Esophagus squamous epithelium (tissue), 5 donors: ENCODE measurements around the gene THRAP3. TPM values are rescaled to one million over a fixed set of nuclear protein-coding genes. Genes with fewer than 3 reads are reported as not detected.
A peak's percentile ranks its signal among the peaks of the same experiment; 100 is the strongest.

Source experiments
- DNase-seq: peaks from one replicate; lab custom pipeline; 2025; lab: John Stamatoyannopoulos, UW
- H3K27ac ChIP-seq, 4 donors: fragments of 200-600 bp; sonication (generic); one replicate each; pipeline ENCODE4 v1.5.1; 2016 to 2019; ENCODE audit warnings: mild to moderate bottlenecking in 1 of 4
- H3K27me3 ChIP-seq, 4 donors: fragments of 200-600 bp; sonication (generic); 1 replicate in 3 of 4; 2 replicates in 1 of 4; pipeline versions ENCODE4 v1.5.1 to v1.6.0; 2017 to 2021; ENCODE audit warnings: antibody characterized with exemption in 1 of 4
- H3K36me3 ChIP-seq, 3 donors: fragments of 200-600 bp; sonication (generic); one replicate each; pipeline ENCODE4 v1.5.1; 2016 to 2019
- H3K4me1 ChIP-seq, 3 donors: fragments of 200-600 bp; sonication (generic); one replicate each; pipeline ENCODE4 v1.5.1; 2017 to 2019
- H3K4me3 ChIP-seq, 4 donors: fragments of 200-600 bp; sonication (generic); 1 replicate in 3 of 4; 2 replicates in 1 of 4; pipeline ENCODE4 v1.5.1; 2016 to 2019; ENCODE audit warnings: mild to moderate bottlenecking in 2 of 4, moderate library complexity in 1 of 4
- H3K9me3 ChIP-seq, 3 donors: fragments of 200-600 bp; sonication (generic); one replicate each; pipeline ENCODE4 v1.5.1; 2016 to 2019
- CTCF ChIP-seq, 6 experiments: fragments of 450-650 bp in 4 of 6; fragments of 200-600 bp in 2 of 6; sonication (generic) in 2 of 6; IDR thresholded peaks; one replicate each; pipeline ENCODE4 v1.5.1; 2016 to 2019; ENCODE audit warnings: antibody characterized with exemption in 6 of 6, mild to moderate bottlenecking in 4 of 6, moderate library complexity in 4 of 6
- POLR2A ChIP-seq, 4 donors: fragments of 450-650 bp; IDR thresholded peaks; one replicate each; pipeline ENCODE4 v1.6.1; 2017; ENCODE audit warnings: antibody characterized with exemption in 4 of 4, mild to moderate bottlenecking in 4 of 4, moderate library complexity in 3 of 4
- WGBS, 2 donors: methylation state at CpG; one replicate each; pipeline ENCODE4 v1.1.5; 2018; 5-methylcytosine and 5-hydroxymethylcytosine counted together
- intact Hi-C: fragments of 100-400 bp; cut with DNase I; formaldehyde crosslinking; loops from one replicate; pipeline ENCODE4 v1.15.0; 2022
- total RNA-seq, 4 donors: library from RNA; depleted of rRNA; stranded (reverse); fragments of >200 nt; gene quantifications; one replicate each; pipeline ENCODE4 v1.1.0, GENCODE V29; 2016
- donor health status: DM: yes; HTN: yes; CAD: no.

THRAP3 gene
- 10 to 100 TPM; 56.5 to 83.5 (median 73.6) TPM for total RNA-seq

GRCh38 chr1:36223996-36224536, at the start of gene THRAP3:
TSS of gene THRAP3 (plus strand) at chr1:36224443. CDS start at chr1:36282564, 58,121 bp downstream.
- Histone ChIP-seq H3K27ac (peak within 1 kb of the TSS; percentile 96 to 99 (median 98)), H3K9me3 (no peaks in the 10 kb centered on the region), H3K27me3 (no peaks in the 10 kb centered on the region), H3K4me3 (peak within 1 kb of the TSS; percentile 67 to 97 (median 78)), H3K36me3 (peaks cover 0 to 31% (median 4%) of the 10 kb centered on the region in 3 donors), H3K4me1 (peaks cover 6 to 52% (median 25%) of the 10 kb centered on the region in 3 donors)
- intact Hi-C loops: no loop called here
- DNase-seq: peak; percentile 97
- 0% methylated on average over 5 to 12 of the region's 45 CpGs for WGBS, 2 donors
- TF ChIP-seq CTCF (IDR thresholded peaks at IDR 0.05) (no peak), POLR2A (IDR thresholded peaks at IDR 0.05) (peak in 3 of 4 donors; percentile 93 to 99 (median 99))

- intact Hi-C loops: no loop called here
- DNase-seq: no peak
- Histone ChIP-seq H3K27me3 (no peaks in the 10 kb centered on the region), H3K9me3 (no peaks in the 10 kb centered on the region), H3K27ac (peak overlapping the region in 3 of 4 donors; percentile 3 to 69 (median 50)), H3K4me3 (no peak overlapping the region), H3K36me3 (peaks cover 70 to 98% (median 77%) of the 10 kb centered on the region in 3 donors), H3K4me1 (peaks cover 15 to 74% (median 38%) of the 10 kb centered on the region in 3 donors)
- 36 to 47% methylated on average over 5 to 7 of the region's 11 CpGs for WGBS, 2 donors
- TF ChIP-seq CTCF (IDR thresholded peaks at IDR 0.05): no peak
- TF ChIP-seq POLR2A (IDR thresholded peaks at IDR 0.05): no peak
Measured at GRCh38 chr1:36174713-36175112, 49.5 kb upstream of the THRAP3 start.

DNA sequence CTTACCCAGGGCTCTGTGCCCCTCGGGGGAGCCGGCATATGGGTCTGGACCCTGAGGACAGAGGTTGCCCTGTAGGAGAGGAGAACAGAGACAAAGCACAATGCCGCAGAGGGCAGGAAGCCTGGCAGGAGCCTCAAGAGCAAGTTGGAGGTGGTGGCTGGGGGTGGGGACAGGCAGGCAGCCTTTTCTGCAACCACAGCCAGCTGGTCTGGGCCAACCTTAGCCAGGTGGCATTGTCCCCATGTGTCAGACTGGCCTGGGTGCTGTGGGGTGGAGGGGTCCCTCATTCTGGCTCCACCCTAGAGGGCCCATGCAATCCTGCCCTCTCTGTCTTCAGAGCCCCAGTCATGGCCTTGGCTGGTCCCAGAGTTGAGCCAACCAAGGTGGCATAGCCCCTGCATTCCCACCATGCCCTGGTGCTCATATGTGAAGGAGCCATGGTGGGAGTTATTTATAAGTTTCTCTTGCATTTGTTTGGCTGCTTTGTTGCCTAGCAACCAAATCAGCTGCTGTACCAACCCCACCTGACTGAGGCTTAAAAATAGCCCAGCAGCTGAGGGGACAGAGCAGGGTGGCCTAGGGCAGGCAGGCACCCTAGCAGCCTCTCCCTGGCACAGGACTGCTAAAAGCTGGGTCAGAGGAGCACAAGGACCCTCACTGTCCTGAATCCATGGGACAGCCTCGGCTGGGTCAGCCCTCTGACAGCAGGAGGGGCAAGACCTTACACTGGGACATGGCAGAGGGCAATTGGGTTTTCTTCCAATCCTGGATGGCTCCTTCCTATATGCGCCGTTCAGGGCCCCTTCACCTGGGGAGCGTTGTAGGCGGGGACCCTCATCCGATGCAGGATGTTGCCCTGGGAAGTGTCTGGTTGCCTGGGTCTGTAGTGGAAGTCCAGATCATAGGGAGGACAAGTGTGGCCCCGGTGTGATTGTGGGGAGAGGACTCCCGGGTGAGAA, 48.8 kb upstream of the THRAP3 start:
- no CpG with 5 or more reads among the region's 11 CpGs for WGBS, 2 donors
- Histone ChIP-seq H3K4me1 (peaks cover 15 to 66% (median 35%) of the 10 kb centered on the region in 3 donors), H3K9me3 (no peaks in the 10 kb centered on the region), H3K27ac (peak overlapping the region; percentile 18 to 69 (median 52)), H3K36me3 (peaks cover 77 to 100% (median 82%) of the 10 kb centered on the region in 3 donors), H3K4me3 (no peak overlapping the region), H3K27me3 (no peaks in the 10 kb centered on the region)
- TF ChIP-seq POLR2A (IDR thresholded peaks at IDR 0.05) (no peak), CTCF (IDR thresholded peaks at IDR 0.05) (no peak)
- no peak for DNase-seq
- intact Hi-C loops: no loop called here

GRCh38 chr1:36176106-36176949, 47.9 kb upstream of the THRAP3 start:
- Histone ChIP-seq H3K27ac (peak overlapping the region; percentile 18 to 69 (median 52)), H3K4me1 (peaks cover 15 to 57% (median 26%) of the 10 kb centered on the region in 3 donors), H3K4me3 (no peak overlapping the region), H3K27me3 (no peaks in the 10 kb centered on the region), H3K36me3 (peaks cover 82 to 100% (median 90%) of the 10 kb centered on the region in 3 donors), H3K9me3 (no peaks in the 10 kb centered on the region)
- TF ChIP-seq CTCF (IDR thresholded peaks at IDR 0.05) (no peak), POLR2A (IDR thresholded peaks at IDR 0.05) (no peak)
- no peak for DNase-seq
- 85 to 94% methylated on average over 7 to 16 of the region's 76 CpGs for WGBS, 2 donors
- intact Hi-C loops: no loop called here
